NCI-H2227 (cell line): ENCODE results near the gene GRSF1.
"Not testable (repeated sequence)": the region's sequence is repeated elsewhere in the genome, so short reads cannot be mapped to it uniquely, and the experiment has no call there.

Source experiments
- DNase-seq: peaks from one replicate; lab custom pipeline; 2025; ENCODE audit not compliant: unreplicated experiment; lab: John Stamatoyannopoulos, UW

GRSF1 gene, protein sequence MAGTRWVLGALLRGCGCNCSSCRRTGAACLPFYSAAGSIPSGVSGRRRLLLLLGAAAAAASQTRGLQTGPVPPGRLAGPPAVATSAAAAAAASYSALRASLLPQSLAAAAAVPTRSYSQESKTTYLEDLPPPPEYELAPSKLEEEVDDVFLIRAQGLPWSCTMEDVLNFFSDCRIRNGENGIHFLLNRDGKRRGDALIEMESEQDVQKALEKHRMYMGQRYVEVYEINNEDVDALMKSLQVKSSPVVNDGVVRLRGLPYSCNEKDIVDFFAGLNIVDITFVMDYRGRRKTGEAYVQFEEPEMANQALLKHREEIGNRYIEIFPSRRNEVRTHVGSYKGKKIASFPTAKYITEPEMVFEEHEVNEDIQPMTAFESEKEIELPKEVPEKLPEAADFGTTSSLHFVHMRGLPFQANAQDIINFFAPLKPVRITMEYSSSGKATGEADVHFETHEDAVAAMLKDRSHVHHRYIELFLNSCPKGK

DNA sequence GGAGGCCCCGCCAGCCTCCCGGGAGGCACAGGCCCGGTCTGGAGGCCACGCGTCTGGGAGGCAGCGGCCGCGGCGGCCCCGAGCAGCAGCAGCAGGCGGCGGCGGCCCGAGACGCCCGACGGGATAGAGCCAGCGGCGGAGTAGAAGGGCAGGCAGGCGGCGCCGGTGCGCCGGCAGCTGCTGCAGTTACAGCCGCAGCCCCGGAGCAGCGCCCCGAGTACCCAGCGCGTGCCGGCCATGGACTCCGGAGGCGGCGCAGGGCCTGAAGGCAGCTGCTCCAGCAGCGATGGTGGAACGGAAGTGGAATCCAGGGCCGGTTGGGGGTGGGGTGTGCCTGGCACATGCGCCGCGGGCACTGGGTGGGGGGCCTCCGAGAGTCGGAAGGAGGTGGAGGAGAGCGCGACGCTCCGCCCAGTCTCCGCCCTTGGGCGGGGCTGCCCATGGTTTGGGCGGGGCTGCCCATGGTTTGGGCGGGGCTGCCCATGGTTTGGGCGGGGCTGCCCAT is at the start of gene GRSF1:
TSS of gene GRSF1 (minus strand) at position 302 of the 505 bp plus-strand sequence. CDS start at position 239, 63 bp downstream.
- peak; percentile 87 for DNase-seq

DNA sequence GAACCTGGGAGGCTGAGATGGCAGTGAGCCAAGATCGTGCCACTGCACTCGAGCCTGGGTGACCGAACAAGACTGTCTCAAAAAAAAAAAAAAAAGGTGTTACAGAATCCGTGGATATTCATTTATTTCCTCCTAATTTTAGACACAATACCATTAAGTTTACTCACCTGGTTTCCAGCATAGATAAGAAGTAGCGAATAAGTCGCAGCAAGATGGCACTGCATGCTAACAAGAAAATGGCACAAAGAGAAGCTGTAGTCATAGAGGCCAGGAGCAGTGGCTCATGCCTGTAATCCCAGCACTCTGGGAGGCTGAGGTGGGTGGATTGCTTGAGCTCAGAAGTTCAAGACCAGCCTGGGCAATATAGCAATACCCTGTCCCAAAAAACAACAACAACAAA is 45.5 kb upstream of the GRSF1 start:
- no peak for DNase-seq

DNA sequence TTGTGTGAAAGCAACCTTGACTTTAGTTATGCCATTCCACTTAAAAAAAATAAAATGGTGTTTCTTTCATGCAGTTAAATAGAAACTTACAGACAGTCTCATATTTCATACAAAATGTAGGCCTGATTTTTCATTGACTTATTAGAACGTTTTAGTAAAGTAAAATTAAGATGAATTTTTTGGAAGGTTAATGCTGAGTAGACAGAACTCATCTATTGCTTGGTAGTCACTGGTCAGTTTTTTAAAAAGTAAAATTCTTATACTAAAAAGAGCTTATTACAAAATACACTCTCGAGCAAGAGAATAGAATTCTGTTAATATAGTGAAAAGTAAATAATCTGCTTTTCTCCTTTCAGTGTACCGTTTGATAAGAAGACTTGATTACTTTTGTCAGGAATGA is 41.0 kb upstream of the GRSF1 start:
- DNase-seq, result no peak

DNA sequence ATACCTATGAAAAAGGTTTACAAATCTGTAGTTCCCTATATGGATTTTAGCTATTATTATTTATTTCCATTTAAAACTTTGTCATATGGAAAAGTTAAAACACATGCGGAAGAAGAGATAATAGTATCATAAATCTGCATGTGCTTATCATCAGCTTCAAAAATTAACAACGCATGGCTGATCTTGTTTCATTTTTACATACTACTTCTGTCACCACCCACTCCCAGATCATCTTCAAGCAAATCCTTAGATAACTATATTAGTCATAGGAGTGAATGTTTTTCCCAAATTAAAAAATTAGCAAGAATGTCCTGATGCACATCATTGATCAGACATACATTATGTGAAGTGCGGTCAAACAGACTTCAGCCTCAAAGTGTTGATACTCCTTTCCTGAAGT is 37.9 kb upstream of the GRSF1 start:
- DNase-seq, result no peak

DNA sequence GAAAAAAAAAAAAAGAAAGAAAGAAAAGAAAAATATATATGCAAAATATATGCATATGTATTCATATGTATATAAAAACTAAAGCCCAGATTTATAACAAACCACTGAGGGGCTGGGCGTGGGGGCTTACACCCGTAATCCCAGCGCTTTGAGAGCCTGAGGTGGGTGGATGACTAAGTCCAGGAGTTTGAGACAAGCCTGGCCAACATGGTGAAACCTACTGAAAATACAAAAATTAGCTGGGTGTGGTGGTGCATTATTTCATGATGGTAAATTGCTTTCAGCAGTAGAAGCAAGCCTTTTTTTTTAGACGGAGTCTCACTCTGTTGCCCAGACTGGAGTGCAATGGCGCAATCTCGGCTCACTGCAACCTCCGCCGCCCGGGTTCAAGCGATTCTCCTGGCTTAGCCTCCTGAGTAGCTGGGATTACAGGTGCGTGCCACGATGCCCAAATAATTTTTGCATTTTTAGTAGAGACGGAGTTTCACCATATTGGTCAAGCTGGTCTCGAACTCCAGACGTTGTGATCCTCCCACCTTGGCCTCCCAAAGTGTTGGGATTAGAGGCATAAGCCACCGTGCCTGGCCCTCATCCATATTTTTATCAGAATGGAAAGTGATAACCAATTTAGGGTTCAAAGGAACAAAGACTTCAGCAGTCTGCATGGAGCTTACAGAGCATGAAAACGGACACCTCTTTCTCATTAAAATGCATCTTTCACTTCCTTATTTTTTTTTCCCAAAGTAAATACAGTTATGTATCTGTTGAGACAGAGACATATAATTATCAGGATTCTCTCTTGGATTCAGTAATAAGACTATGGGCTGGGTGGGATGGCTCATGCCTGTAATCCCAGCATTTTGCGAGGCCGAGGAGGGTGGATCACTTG is 34.8 kb upstream of the GRSF1 start:
- no peak for DNase-seq

DNA sequence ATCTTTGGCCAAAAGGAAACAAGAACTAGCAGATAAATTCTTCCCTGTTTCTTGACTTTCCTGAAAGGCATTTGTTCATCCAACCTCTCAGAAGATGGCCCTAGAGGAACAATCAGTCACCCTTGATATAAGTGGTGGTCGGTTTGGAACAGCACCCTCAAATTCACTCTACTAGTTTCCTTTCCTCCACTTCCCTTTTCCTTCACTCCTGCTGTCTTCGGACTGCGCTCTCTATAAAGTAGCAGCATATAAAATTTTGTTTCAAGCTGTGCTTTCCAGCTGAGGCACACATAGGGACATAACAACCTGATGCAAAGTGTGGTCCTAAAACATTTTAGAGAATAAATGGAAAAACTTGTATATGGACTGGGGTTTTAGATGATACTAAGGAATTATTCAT is 33.5 kb upstream of the GRSF1 start:
- DNase-seq, result no peak

DNA sequence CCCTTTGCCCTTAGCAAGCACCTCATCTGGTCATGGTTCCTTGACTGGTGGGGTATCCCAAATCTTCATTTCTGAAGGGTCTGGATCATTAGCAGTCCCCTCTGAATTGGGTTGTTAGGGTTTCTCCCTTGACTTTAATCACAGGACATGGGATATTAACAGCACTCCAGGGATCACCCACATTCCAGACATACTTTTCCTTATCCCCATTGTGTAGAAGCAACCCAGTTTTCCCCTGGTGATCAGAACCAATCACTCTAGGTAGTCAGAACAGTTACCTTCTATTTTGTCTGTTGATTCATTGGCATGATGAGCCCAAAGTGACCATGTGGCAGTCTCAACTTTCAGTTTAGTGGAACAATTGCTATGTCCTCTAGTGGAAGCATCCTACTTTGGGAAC is 29.1 kb upstream of the GRSF1 start:
- no peak for DNase-seq

DNA sequence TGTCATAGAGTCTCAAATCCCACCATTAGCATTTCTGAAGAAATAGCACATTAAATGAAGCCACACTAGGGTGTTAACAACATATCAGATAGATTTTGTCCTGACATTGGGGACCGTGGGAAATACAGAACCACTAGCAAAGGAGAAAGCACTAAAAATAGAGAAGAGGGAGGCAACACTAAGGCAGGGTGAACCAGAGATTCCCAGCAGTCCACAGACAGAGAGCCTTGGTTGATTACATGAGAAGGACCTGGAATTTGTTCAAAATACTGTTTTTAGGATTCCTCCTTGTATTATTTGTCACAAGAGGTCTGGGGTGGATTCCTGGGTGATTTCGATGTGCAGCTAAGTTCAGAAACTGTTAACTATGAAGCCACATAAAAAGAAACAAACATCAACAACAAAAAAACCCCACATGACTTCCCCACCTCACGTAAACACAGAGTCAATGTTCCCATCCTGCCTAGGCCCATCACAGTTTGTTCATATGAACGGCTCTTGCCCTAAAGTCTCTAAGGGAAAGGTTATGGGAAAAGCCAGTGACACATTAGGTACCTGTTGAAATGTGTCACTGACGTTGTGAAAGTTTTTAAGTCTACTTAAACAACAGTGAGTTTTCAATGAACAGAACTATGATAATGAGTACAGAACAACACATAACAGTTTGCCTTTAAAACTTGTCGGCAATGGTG is 23.6 kb upstream of the GRSF1 start:
- DNase-seq, result no peak

DNA sequence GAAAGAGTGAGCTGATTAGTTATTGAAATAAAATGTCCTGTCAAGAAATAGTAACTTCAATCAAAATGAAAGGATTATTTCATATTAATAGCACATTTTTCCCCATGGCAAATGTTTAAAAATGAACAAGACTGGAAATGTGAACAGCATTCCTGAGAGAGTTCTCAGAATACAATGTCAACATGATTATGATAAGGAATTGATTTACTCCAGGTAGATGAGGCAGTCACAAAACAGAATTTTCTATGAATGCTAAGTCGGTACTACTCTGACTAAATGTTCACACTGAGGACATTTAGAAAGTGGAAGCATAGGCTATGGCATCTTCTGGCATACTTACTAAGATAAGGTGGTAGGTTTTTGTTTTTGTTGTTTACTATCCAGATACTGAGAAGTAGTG is 19.4 kb upstream of the GRSF1 start:
- no peak for DNase-seq

DNA sequence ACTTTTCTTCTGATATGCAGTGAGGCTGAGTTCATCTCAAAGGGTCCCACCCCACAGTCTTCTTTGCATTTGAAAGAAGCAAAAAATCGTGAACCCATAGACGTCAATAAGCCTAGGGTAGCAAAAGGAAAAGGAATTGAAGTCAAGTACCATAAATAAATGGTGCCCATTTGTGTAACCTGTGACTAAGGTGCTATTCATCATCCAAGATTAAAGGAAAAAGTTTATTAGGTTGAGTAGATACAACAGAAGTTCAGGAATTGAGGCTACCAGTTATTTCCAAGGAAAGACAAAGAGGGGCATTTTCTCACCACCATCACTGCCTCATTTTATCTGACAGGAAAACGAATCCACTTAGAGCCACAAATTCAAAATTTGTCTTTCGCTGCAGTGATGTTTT is 18.8 kb upstream of the GRSF1 start:
- no peak for DNase-seq

DNA sequence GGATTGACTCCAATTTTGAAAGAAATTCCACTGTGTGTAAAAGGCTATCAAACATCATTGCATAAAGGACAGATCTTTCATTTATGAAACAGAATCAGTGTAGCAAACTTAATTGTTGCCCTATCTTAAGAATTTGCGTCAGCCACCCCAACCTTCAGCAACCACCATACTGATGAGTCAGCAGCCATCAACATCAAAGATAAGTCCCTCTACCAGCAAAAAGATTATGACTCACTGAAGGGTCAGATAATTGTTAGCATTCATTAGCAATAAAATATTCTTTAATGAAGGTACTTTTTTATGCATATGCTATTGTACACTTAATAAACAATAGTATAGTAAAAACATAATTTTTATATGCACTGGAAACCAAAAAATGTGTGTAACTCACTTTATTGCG is 15.8 kb upstream of the GRSF1 start:
- no peak for DNase-seq

DNA sequence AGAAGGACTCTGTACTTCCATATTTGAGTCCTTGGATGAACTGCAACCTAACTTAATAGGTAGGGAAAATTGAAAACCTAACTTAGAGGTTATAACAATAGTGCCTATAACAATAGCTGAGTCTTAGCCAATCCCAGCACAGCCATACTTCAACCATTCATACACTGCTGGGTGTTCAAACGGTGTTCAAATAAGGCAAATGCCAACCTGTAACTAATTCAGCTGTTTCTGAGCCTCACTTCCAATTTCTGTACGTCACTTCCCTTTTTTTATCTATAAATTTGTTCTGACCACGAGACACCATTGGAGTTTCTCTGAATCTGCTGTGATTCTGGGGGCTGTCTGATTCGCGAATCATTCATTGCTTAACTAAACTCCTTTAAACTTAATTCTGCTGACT is 9.6 kb upstream of the GRSF1 start:
- DNase-seq, result no peak

DNA sequence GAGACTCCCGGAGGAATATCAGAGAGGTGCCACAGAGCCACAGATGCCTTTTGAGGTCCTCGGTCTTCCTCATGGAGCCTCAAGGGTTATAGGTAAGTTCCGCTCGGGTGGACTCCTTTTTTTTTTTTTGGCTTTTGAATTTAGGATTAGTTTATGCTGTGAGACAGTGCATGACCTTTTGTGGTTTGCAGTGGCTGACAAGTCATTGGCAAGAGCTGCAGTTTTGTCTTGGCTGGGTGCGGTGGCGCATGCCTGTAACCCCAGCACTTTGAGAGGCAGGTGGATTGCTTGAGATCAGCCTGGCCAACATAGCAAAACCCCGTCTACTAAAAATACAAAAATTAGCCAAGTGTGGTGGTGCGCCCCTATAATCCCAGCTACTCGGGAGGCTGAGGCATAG is 4.5 kb upstream of the GRSF1 start:
- no peak for DNase-seq

DNA sequence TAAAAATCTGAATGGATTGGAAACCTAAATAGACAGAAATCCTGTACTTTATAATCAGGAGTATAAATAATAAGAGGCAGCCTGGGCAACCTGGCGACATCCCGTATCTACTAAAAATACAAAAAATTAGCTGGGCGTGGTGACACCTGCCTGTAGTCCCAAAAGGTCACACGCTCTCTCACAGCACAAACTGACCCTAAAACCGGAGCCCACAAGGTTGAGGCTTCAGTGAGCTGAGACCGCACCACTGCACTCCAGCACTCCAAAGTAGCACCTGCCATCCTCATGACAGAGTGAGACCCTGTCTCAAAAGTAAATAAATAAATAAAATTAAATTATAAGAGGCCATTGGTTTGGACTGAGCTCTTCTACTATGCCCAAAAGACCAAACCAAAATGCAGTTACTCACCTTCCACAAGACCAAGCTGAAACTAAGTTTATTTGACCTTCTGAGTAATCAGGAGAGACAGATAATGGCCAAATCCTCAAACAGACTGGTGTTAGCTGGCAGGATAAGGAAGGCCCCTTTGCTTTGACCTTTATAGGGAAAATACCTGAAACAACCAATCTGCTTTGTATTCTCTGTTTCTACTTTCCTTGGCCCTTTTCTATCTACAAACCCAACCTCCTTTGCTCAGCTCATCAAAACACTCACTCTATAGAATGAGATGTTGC is 3.2 kb upstream of the GRSF1 start:
- DNase-seq, result no peak

DNA sequence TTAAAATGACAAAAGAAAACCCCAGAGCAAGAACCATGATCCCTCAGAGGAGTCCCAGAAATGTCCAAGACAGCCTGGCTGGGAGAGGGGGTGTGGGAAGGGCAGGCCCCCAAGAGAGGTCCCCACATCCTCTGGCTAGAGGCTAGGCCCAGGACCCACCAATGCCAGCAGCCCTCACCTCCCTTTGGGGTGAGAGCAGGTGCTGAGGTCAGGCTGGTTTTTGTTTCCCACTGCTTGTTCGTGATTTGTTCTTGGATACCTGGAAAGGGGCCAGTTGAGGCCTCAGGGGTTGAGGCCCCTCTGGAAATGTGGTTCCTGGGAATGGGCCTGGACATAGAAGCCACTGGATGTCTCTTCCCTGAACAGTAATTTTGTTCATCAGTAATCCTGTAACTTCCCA is 2.3 kb upstream of the GRSF1 start:
- no peak for DNase-seq

DNA sequence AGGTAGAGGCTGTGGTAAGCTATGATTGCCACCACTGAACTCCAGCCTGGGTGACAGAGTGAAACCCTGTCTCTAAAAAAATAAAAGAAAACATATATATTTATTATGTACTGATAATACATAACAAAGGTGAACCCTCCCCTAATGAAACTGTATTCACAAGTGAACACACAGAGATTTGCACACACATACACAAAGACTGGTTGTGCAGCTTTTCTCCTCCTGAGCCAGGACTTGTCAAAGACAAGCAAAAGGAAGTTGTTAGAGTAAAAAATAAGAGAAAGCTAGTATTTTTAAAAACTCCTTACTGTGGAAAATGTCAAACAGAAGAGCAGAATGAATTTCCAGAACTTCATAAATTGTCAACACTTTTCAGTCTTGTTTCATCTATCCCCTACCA is 1.5 kb upstream of the GRSF1 start:
- no peak for DNase-seq

DNA sequence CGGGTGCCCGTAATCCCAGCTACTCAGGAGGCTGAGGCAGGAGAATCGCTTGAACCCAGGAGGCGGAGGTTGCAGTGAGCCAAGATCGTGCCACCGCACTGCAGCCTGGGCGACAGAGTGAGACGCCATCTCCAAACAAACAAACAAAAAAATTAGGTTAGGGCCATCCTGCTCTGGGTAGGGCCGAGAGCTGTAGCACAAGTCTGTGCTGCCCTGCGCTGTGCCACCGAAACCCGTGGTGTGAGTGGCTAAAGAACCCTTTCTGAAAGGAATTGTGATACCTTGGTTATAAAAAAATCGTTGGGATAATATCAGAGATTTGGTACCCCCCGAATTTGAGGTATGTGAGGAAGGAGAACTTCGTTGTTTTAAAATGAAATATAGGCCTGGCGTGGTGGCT is 941 bp upstream of the GRSF1 start:
- DNase-seq, result not testable (repeated sequence)

DNA sequence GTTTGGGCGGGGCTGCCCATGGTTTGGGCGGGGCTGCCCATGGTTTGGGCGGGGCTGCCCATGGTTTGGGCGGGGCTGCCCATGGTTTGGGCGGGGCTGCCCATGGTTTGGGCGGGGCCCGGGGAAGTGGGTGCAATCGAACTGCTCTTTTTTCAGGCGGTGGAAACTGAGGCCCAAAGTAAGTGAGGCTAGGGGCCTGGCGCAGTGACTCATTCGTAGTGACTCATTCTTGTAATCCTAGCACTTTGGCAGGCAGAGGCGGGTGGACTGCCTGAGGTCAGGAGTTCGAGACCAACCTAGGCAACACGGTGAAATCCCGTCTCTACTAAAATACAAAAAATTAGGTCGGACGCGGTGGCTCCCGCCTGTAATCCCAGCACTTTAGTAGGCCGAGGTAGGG is 447 bp upstream of the GRSF1 start:
- DNase-seq, result peak; percentile 9

DNA sequence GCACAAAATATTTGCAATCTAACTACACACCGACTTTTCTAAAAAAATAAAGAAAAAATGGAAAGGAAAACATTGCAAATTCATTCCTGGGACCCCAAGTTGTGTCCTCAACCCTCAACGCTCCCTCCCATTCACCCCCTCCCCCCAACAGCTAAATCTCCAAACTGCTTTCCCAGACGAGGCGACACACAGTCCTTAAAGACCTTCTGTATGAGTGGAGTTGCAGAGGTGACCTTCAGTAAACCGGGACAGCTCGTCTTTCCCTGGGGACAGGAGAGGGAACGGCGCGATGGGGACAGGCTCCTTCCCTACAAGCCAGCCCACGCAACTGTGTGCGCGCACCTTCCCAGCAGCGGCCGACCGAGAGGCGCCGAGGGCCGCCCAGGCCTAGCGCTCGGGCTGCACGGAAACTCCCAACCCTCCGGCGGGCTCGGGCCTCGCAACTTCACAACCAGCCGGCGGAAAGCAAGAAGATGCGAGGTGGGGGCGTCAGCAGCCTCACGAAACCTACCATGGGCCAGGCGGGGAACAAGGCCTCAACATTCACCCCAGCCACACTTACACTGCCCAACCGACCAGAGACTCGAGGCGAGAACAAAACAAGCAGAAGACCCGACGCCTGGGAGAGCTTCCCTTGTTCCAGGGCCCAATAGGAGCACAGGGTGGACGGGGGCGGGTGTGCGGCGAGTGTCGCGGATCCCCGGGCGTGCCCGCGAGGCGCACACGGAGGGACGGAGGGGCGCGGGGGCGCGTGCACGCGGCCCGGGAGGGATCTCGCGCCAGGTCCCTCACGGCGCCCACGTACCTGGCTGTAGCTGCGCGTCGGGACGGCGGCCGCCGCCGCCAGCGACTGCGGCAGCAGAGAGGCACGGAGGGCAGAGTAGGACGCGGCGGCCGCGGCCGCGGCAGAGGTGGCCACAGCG is 763 bp downstream of the GRSF1 start:
- DNase-seq, result peak; percentile 75

DNA sequence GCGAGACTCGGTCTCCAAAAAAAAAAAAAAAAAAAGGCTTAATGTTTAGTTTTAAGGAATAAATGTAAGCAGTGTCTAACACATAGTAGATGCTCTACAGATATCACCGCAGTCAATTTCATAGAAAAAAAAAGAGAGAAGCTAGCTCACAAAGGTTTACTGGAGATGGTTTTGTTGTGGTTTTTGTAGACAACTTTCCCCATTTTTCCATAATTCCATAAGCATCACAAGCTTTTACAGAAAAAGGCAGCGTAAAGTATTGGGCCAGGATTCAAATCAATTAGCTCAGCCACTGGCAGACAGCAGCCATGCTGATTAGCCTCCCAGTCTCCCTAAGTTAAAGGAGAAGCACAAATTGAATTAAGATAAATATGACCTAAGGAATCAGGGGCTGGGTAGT is 1.5 kb downstream of the GRSF1 start:
- no peak for DNase-seq
